ENCODE measurements around the gene SLFN12L.
"Not testable (repeated sequence)": the region's sequence is repeated elsewhere in the genome, so short reads cannot be mapped to it uniquely, and the experiment has no call there.

The SLFN12L gene

DNA sequence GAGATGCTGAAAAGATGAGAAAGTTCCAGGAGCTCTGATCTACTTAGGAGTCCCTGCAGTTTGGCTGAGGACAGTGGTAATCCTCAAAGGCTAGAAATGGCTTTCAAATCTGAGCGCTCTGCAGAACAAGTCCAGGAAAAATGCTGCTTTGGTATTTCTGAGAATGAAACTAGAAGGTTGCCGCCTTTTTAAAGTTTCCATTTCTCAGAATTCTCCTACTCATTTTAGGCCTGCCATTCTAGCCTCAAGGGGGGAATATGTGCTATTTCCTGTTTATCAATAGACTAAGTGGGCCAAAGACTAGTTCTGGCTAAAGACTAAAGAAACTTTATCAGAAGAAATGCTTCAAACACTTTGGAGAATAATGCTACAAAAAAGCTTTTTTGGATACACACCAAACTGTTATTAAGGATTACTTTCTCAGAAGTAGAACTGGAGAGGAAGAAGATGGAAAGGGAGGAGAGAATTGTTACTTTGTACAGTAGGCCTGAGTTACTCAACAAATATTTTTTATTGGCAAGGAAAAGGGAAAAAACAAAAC lies at the start of gene SLFN12L:
Gene SLFN12L, minus strand, starts transcription at position 78 of the 541 bp plus-strand sequence. CDS start 15,314 bp downstream, outside the sequence.
- DNase-seq: no peak

DNA sequence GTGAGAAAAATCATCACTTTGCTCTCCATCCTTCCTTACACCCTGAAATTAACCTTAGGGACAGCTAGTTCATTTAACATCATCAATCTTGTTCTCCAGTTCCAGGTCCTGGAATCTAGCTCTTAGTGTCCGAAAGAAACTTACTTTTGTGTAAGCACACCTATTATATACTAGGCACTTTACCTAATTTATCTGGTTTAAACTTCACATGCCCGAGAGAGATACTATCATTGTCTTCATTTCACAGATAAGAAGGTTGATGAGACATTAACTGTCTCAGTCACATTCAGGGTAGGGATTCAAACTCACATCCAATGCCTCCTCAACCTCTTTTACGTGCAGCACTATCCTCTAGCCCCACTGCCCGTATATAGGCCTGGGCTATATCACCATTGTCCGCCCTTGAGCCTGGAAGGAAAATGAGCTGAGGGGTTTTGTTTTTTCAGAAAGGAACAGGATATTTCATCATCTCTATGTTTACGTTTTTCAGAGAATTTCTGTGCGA lies 49.1 kb upstream of the SLFN12L start:
- no peak for DNase-seq

DNA sequence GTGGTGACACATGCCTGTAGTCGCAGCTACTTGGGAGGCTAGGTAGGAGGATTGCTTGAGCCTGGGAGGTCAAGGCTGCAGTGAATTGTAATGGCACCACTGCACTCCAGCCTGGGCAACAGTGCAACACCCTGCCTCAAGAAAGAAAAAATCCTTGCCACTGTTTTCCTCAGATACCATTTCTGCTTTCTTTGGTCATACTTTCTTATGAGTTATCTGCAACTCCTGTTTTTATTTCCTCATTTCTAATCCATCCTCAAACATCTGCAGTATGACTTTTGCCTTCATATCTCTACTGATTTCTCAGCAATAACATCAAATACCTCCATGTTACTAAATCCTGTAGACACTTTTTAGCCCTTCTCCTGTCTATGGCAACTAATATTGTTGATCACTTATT lies 46.6 kb upstream of the SLFN12L start:
- DNase-seq: no peak

DNA sequence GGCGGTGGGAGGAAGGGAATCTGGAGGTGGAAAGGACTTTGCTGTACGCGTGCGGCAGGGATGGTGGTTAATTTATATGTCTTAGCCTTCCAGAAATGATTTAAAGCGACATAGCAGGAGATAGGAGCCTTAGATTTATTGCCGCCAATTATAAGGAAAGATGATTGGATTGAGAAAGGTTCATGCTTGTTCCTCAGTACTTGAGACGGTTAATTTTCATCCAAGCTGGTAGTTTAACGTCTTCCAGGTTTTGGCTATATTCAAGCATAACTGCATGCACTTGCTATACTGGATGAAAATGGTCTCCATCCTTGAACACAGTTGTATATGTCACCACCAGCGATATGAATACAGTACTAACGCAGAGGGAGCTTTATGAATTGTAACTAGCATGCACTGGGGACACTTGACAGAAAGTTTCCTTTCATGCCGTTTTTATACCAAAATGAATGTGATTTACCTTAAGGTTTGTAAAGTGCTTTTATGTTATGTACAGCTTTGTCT lies 41.5 kb upstream of the SLFN12L start:
- no peak for DNase-seq

DNA sequence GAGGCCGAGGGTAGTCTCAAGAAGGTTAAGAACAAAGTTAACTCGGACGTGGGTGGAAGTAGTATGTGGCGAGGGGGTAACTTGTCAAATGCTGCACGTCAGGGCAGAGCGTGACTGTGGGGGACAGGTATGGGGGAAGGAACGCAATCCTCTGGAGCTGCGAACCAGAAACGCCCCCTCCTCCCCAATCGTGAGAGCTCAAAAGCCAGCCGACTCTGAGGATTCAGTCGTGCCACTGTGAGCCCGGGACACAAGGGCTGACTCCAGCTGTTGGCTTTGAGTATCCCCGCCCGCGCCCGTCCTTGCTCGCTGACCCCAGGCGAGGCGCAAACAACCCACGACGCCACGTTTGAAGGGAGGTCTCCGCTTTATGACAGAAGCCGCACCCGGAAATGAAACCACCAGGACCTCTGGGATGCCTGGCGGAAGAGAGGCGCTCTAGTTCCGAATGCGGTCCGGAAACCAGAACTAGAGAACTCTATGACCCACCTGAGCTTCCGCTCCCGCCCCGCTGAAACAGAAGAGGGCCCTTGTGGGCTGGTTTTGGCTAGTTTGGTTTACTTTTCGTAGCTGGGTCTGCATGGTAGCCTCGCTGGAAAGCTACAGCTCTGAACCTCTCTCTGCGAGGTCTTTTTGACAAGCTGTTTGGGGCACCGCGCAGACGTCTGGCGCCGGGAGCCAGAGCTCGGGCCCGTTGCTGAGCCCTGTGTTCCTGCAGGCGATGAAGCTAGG lies 40.9 kb upstream of the SLFN12L start, which contains the start of gene PEX12:
Gene PEX12, minus strand, starts transcription at position 375 of the 732 bp plus-strand sequence. CDS start 550 bp downstream, outside the sequence.
- DNase-seq: peak; percentile 89

DNA sequence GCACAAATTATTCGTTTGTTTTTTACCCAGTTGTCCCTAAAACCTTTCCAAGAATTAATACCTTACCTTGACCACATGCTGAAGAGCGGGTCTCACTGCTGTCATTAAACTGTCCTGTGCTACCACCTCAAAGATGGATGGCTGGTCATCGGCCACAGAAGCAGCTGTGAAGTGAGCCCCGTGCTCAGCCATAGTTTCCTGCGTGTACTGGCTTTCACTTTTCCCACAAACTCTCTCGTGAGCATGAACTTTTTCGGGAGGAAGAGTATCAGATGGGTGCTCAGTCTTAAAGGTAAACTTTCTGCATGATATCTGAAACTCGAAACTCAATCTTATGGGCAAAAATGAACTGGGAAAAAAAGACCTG lies 40.3 kb upstream of the SLFN12L start:
- DNase-seq: no peak

DNA sequence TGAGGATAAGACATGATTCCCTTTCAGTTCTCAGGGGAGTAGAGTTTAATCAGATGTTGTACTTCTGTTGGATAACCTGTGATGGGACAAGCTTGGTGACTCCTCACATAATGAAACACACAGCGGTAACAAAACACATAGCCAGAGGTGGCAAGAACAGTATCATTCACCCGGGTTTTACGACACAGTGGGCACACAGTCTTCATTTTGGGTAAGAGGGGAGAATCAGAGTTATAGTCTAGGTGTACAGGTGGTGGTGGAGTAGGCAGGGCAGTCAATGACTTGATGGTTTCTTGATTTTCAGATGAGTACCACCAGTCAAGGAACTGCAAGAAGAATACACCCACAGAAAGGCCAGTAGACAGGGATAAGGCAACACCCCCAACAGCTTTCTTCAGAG lies 38.3 kb upstream of the SLFN12L start:
- DNase-seq: no peak

DNA sequence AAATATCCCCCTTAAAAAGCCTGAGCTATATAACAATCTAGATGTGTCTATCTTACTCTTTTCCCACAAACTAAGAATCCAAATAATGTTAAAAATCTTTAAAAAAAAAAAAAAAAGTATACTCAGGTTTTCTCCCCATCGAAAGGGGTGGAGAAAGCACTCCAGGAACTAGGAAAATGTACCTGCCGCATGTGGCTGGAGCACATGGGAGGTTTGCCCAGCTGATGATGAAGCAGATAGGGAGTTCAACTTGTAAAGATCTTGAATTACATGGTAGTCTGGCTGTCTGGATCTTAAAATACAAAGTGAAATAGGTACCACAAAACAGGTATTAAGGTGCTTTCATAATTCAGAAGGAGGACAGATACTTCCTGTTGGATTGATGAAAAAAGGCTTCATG lies 31.9 kb upstream of the SLFN12L start:
- no peak for DNase-seq

DNA sequence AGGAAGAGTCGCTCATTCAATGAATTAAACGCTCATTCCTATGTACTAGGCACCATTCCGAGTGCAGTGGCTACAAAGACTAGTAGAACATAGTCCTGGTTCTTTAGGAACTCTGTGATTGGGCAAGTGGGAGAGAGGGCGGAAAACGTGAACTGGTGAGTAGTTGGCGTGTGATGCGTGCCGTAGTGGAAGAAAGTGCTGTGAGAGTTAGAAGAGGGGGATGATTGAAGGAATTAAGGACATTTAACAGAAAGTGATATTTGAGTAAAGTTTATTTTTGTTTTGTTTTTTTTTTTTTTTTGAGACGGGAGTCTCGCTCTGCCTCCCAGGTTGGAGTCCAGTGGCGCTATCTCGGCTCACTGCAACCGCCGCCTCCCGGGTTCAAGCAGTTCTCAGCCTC lies 31.1 kb upstream of the SLFN12L start:
- DNase-seq: peak; percentile 29

DNA sequence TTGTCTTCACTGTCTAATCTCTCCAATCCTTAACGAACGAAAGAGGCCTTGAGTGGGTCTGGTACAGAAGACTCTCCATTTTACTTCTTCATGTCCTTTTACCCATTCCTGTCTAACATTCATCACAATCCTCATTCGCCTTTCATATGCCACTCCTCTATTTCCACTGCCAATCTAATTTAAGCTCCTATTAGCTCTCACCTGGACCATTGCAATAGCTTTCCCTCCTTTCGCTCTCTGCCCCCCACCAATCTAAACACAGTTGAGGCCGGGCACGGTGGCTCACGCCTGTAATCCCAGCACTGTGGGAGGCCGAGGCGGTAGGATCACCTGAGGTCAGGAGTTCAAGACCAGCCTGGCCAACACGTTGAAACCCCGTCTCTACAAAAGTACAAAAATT lies 29.5 kb upstream of the SLFN12L start:
- DNase-seq: no peak

DNA sequence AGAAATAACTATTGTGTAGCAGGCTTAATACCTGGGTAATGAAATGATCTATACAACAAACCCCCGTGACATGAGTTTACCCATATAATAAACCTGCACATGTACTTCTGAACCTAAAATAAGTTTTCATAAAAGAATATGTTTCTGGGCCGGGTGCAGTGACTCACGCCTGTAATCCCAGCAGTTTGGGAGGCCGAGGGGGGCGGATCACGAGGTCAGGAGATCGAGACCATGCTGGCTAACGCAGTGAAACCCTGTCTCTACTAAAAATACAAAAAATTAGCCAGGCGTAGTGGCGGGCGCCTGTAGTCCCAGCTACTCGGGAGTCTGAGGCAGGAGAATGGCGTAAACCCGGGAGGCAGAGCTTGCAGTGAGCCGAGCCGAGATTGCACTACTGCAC lies 25.7 kb upstream of the SLFN12L start:
- not testable (repeated sequence) for DNase-seq

DNA sequence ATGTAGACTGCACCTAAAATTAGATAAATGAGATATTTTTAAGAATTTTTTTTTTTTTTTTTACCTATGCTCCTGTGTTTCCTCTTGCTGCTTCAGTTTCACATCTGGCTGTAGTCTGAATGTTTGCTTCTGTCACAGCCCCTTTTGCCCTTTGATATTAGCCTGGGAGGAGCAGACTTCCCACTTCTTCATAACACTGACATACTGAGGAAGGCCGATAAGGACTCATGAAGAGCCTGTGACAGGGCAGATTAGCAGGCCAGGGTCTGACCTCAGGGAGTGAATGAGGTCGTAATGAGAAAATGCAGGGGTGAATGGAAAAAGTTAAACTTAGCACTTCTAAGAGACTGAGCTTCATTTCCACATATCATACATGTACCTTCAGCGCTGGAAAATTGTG lies 23.2 kb upstream of the SLFN12L start, which contains the start of gene SLFN14:
Gene SLFN14, minus strand, starts transcription at position 117 of the 400 bp plus-strand sequence. CDS start 2,757 bp downstream, outside the sequence.
- DNase-seq: no peak

DNA sequence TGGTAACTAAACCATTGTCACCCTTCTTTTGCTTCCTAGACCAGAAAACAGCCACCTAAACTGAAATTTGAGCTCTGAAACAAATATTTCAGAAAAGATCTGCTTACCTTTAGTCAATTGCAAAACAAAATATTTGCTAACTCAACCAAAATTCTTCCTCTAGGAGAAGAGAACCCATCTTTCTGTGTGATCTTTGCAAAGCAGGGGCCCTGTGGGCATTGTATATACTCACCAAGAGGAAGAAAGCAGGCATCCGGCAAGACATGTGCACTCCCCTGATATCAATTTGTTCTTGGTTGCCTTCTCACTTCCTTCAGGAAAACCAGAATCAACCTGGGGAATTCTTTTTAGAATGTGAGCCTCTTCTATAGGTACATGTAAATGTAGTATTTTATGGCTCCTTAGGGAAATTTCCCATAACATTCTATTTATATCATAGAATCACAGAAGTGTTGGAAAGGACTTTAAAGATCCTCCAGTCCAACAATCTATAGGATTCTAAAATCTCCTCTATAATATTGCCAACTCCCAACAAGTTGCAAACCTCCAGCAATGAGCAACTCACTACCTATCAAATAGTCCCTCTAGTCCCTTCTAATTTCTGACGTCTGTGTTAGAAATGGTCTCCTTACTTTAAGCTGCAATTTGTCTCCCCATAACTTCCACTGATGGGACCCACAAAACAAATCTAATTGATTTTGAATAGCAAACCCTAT lies 22.2 kb upstream of the SLFN12L start:
- no peak for DNase-seq

DNA sequence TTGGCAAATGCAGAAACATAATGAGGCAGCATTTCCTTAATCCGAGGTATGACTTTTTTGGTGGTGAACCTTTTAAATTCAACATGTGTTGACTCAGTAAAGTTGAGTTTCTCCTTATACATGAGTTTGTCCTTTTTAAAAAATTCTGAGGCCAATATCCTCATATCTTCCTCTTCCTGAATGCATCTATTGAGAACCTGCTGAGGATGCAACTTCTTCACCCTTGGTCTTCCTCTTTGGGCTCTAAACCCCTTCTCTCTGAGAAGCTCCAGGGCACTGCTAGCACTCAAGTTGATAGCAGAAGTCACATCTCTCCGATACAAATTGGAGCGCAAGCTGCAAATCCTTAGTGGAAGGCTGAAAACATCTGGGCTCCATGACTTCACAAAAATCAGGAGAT lies 19.9 kb upstream of the SLFN12L start:
- DNase-seq: no peak

DNA sequence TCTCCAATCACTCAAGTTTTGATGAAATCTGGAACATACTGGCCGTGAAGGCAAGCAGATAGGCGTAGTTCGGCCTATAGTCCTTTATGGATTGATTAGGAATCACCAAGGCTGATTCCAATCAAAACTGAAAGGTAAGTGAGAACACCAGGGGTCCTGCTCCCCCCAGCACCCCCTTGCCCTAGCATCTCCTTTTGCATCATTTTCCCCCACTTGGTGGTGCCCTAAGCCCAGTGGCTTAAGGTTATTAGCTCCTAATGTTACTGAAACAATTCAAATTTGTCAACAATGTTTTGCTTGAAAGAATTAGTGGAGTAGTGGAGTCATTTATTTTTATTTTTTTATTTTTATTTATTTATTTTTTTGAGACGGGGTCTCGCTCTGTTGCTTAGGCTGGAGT lies 18.2 kb upstream of the SLFN12L start:
- no peak for DNase-seq

DNA sequence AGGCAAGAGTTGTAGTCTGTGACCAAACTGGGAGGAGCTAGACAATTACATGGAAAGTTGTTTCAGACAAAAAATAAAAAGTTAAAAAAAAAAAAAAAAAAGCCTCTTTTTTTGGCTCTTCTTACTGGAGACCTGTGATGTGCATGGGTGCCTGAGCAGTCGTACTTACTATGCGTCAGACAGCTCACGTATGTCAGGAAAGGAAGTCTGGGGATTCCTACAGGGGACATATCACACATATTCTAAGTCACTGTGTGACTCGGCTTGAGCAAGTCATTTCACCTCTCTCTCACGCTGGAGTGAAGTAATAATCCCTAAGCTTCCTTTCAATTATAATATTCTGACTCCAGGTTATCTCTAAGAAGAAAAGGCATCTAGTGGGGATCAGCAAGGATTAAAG lies 17.2 kb upstream of the SLFN12L start:
- no peak for DNase-seq

DNA sequence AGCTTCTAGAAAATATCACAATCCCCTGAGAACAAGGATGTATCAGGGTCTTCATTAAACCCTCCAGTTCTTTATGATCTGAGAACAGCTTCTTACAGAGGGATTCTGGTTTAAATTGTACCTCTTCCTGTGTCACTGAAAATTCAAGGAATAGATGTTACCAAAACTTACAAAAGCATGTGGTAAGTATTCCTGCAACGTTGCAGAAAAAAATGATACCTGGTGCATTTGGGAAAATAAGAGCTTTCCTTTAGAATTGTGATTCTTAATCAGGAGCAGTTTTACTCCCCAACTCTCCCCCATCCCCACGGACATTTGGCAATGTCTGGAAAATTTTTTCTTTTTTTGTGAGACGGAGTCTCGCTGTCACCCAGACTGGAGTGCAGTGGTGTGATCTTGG lies 15.8 kb upstream of the SLFN12L start:
- DNase-seq: no peak

DNA sequence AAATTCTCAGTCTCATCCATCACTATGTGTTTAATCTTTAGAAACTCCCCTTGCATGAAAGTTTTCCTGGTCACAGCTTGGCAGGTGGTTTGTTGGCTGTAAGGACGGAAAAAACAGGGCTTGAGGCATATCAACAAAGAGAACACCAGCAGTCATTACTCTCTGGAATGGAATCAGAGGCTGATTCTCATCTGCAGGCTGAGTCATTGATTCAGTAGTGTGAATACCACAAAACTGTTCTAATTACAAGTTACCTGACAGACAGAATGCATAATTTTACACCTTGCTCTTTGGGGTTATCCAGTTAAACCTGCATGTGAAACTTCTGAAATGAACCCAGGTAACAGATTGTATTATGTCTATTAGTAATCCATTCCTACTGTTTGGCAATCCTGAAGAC lies 11.5 kb upstream of the SLFN12L start:
- no peak for DNase-seq

DNA sequence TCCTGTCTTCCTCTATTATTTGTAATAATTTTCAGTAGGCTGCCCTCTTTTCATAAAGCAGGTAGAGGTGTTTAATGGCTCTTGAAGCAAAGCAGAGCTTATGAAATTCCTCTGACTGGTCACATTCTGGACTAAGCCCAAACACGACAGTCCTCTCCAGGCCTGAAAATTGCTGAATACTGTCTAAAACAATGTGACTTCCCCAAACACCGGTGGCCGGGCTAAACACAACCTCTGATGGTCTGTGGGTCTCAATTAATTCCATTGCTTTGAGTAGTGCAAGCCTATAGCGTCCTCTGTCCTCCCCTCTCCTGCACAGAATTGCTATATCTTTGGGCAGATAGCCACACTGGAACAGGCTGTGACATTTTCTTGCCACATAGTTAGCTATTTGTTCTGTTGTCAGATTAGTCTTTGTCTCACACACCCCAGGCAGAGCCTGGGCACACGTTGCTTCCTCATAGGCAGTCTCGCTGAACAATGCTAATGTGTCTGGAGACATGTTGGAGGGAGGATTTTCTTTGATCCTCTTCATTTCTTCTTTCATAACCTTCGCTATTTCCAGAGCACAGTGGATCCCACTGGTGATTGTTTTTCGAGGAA lies 10.8 kb upstream of the SLFN12L start:
- DNase-seq: no peak

DNA sequence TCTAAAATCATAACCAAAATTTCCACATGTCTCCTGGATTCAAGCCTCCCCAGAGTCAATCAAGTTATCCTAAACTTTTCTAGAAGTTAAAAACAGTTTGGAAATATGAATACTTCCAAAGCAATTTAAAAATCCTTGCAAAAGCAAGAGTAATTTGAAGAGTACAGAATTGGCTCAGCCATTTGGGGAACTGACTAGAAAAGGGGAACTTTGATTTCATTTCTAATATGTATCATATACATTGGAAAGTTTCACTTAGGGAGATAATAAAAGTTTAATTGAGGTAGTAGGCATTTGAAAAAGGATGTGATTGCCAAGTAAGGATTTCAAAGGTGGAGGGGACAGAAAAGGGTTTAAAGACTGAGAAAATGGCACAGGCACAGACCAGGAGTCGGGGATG lies 9.0 kb upstream of the SLFN12L start:
- DNase-seq: no peak

DNA sequence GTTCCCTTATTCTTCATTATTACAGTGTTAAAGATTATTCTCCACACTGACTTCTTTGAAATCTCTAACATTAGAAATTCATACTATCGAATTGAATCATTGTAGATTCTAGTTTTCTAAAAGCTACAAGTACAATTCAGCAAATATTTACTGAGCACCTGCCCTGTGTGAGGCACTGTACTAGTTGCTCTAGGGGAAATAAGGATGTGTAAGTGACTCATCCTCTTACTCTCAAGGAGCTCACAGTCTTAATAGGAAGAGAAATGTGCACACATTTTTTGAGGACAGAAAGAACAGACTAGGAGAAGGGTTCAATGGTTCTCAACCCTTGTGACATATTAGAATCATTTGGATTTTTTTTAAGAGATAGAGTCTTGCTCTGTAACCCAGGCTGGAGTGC lies 7.7 kb upstream of the SLFN12L start:
- no peak for DNase-seq

DNA sequence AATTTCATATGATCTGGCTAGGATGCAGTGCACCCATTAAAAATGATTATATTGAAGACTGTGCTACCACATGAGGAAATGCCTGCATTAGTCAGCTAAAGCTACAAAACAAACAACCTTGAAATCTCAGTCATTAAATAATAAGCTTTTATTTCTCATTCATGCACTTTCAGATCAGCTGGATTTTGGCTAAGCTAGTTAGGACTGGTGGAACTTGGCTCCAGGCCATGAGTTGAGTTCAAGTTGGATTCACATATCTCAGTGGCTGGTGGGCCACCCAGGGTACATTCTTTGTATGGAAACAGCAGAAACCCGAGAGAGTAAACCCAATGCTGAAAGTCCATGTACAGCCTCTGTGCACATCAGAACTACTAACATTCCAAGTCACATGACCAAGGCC lies 6.4 kb upstream of the SLFN12L start:
- peak; percentile 6 for DNase-seq

DNA sequence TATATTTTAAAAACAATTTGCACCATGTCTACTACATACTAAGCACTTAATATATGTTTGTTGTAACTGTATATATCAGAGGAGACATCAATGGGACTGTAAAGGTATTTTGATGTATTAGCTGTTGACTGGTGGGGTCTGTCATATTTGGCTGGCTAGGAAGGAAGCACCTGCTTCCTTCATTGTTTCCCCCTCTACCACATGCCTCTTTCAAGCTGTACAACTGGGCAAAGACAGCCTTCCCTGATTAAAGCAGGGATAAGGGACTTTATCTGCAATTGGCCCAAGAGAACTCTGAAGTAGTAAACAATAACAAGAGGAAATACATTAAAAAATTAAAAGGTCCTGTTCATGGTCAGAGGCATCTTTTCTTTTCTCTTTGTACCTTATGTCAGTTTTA lies 5.5 kb upstream of the SLFN12L start:
- DNase-seq: no peak
